ENCODE data around the gene MED9. TPM values are rescaled to one million over a fixed set of nuclear protein-coding genes. Genes with fewer than 3 reads are reported as not detected.

MED9 gene
- polyA plus RNA-seq, 2 donors = 6.7 to 8.6 TPM

GRCh38 chr17:17493249-17493985, 16.6 kb downstream of the MED9 start:
- 63 to 66% methylated on average over 15 of the region's 15 CpGs for WGBS, 2 donors
- Histone ChIP-seq H3K27me3 (ENCODE audit: control insufficient read depth in 1 of 2, insufficient read depth in 2 of 2, low read length in 2 of 2) (peaks cover 0 to 3% of the 10 kb centered on the region in 2 donors), H3K9me3 (ENCODE audit: control insufficient read depth in 2 of 2, insufficient read depth in 1 of 2, low read depth in 1 of 2, low read length in 1 of 2) (no peaks in the 10 kb centered on the region), H3K4me3 (ENCODE audit: low read depth in 1 of 2, low read length in 2 of 2) (no peak overlapping the region), H3K27ac (ENCODE audit: low read depth in 2 of 2, low read length in 1 of 2) (no peak overlapping the region), H3K4me1 (ENCODE audit: control insufficient read depth in 2 of 2, insufficient read depth in 2 of 2, low read length in 1 of 2) (peaks cover 3 to 11% of the 10 kb centered on the region in 2 donors), H3K36me3 (ENCODE audit: control insufficient read depth in 2 of 2, insufficient read depth in 2 of 2, low read length in 1 of 2) (peaks cover 11% of the 10 kb centered on the region in 2 donors)

- Histone ChIP-seq H3K27ac (ENCODE audit: low read depth in 2 of 2, low read length in 1 of 2) (no peak overlapping the region), H3K9me3 (ENCODE audit: control insufficient read depth in 2 of 2, insufficient read depth in 1 of 2, low read depth in 1 of 2, low read length in 1 of 2) (no peaks in the 10 kb centered on the region), H3K4me3 (ENCODE audit: low read depth in 1 of 2, low read length in 2 of 2) (no peak overlapping the region), H3K36me3 (ENCODE audit: control insufficient read depth in 2 of 2, insufficient read depth in 2 of 2, low read length in 1 of 2) (peaks cover 8 to 11% of the 10 kb centered on the region in 2 donors), H3K4me1 (ENCODE audit: control insufficient read depth in 2 of 2, insufficient read depth in 2 of 2, low read length in 1 of 2) (peaks cover 3 to 11% of the 10 kb centered on the region in 2 donors), H3K27me3 (ENCODE audit: control insufficient read depth in 1 of 2, insufficient read depth in 2 of 2, low read length in 2 of 2) (peaks cover 0 to 3% of the 10 kb centered on the region in 2 donors)
- 74 to 80% methylated on average over 5 of the region's 5 CpGs for WGBS, 2 donors
These were observed 17.2 kb downstream of the MED9 start for GRCh38 chr17:17493986-17494466.

- Histone ChIP-seq H3K36me3 (ENCODE audit: control insufficient read depth in 2 of 2, insufficient read depth in 2 of 2, low read length in 1 of 2) (peaks cover 8 to 11% of the 10 kb centered on the region in 2 donors), H3K4me3 (ENCODE audit: low read depth in 1 of 2, low read length in 2 of 2) (peak overlapping the region in 1 of 2 donors; percentile 54), H3K9me3 (ENCODE audit: control insufficient read depth in 2 of 2, insufficient read depth in 1 of 2, low read depth in 1 of 2, low read length in 1 of 2) (no peaks in the 10 kb centered on the region), H3K4me1 (ENCODE audit: control insufficient read depth in 2 of 2, insufficient read depth in 2 of 2, low read length in 1 of 2) (peaks cover 3 to 11% of the 10 kb centered on the region in 2 donors), H3K27me3 (ENCODE audit: control insufficient read depth in 1 of 2, insufficient read depth in 2 of 2, low read length in 2 of 2) (peaks cover 0 to 3% of the 10 kb centered on the region in 2 donors), H3K27ac (ENCODE audit: low read depth in 2 of 2, low read length in 1 of 2) (no peak overlapping the region)
- WGBS, 2 donors = 40 to 41% methylated on average over 14 of the region's 14 CpGs
These were observed 17.7 kb downstream of the MED9 start for GRCh38 chr17:17494499-17494869.

- WGBS, 2 donors = 2 to 4% methylated on average over 69 to 71 of the region's 71 CpGs
- Histone ChIP-seq H3K36me3 (ENCODE audit: control insufficient read depth in 2 of 2, insufficient read depth in 2 of 2, low read length in 1 of 2) (peaks cover 8 to 11% of the 10 kb centered on the region in 2 donors), H3K9me3 (ENCODE audit: control insufficient read depth in 2 of 2, insufficient read depth in 1 of 2, low read depth in 1 of 2, low read length in 1 of 2) (no peaks in the 10 kb centered on the region), H3K27me3 (ENCODE audit: control insufficient read depth in 1 of 2, insufficient read depth in 2 of 2, low read length in 2 of 2) (peaks cover 0 to 3% of the 10 kb centered on the region in 2 donors), H3K27ac (ENCODE audit: low read depth in 2 of 2, low read length in 1 of 2) (no peak overlapping the region), H3K4me1 (ENCODE audit: control insufficient read depth in 2 of 2, insufficient read depth in 2 of 2, low read length in 1 of 2) (peaks cover 3 to 11% of the 10 kb centered on the region in 2 donors), H3K4me3 (ENCODE audit: low read depth in 1 of 2, low read length in 2 of 2) (peak overlapping the region; percentile 54 to 60)
These were observed 18.2 kb downstream of the MED9 start for GRCh38 chr17:17494870-17495535.

GRCh38 chr17:17495536-17496188, 18.9 kb downstream of the MED9 start:
- H3K9me3 ChIP-seq (ENCODE audit: control insufficient read depth in 2 of 2, insufficient read depth in 1 of 2, low read depth in 1 of 2, low read length in 1 of 2) = no peaks in the 10 kb centered on the region
- H3K4me3 ChIP-seq (ENCODE audit: low read depth in 1 of 2, low read length in 2 of 2) = peak overlapping the region; percentile 54 to 60
- H3K27ac ChIP-seq (ENCODE audit: low read depth in 2 of 2, low read length in 1 of 2) = peak overlapping the region; percentile 17 to 30
- peaks cover 8 to 11% of the 10 kb centered on the region in 2 donors for H3K36me3 ChIP-seq (ENCODE audit: control insufficient read depth in 2 of 2, insufficient read depth in 2 of 2, low read length in 1 of 2)
- peaks cover 0 to 3% of the 10 kb centered on the region in 2 donors for H3K27me3 ChIP-seq (ENCODE audit: control insufficient read depth in 1 of 2, insufficient read depth in 2 of 2, low read length in 2 of 2)
- peaks cover 3 to 11% of the 10 kb centered on the region in 2 donors for H3K4me1 ChIP-seq (ENCODE audit: control insufficient read depth in 2 of 2, insufficient read depth in 2 of 2, low read length in 1 of 2)
- 2% methylated on average over 64 to 65 of the region's 65 CpGs for WGBS, 2 donors

- 1% methylated on average over 85 to 93 of the region's 93 CpGs for WGBS, 2 donors
- peak within 1 kb of the TSS; percentile 65 to 85 for H3K27ac ChIP-seq (ENCODE audit: low read depth in 2 of 2, low read length in 1 of 2)
- peaks cover 3 to 11% of the 10 kb centered on the region in 2 donors for H3K4me1 ChIP-seq (ENCODE audit: control insufficient read depth in 2 of 2, insufficient read depth in 2 of 2, low read length in 1 of 2)
These were observed 19.6 kb downstream of the MED9 start, which contains the start of gene RASD1 for GRCh38 chr17:17496189-17497064. Gene RASD1, minus strand, starts transcription at chr17:17496395. Its CDS starts 214 bp downstream, at chr17:17496181.

GRCh38 chr17:17497065-17497844, 20.5 kb downstream of the MED9 start:
- H3K27me3 ChIP-seq (ENCODE audit: control insufficient read depth in 1 of 2, insufficient read depth in 2 of 2, low read length in 2 of 2) = peaks cover 0 to 3% of the 10 kb centered on the region in 2 donors
- no peak overlapping the region for H3K4me3 ChIP-seq (ENCODE audit: low read depth in 1 of 2, low read length in 2 of 2)
- 38 to 40% methylated on average over 15 to 19 of the region's 19 CpGs for WGBS, 2 donors
- H3K4me1 ChIP-seq (ENCODE audit: control insufficient read depth in 2 of 2, insufficient read depth in 2 of 2, low read length in 1 of 2) = peaks cover 3 to 11% of the 10 kb centered on the region in 2 donors
- no peak overlapping the region for H3K27ac ChIP-seq (ENCODE audit: low read depth in 2 of 2, low read length in 1 of 2)
- no peaks in the 10 kb centered on the region for H3K9me3 ChIP-seq (ENCODE audit: control insufficient read depth in 2 of 2, insufficient read depth in 1 of 2, low read depth in 1 of 2, low read length in 1 of 2)
- no peaks in the 10 kb centered on the region for H3K36me3 ChIP-seq (ENCODE audit: control insufficient read depth in 2 of 2, insufficient read depth in 2 of 2, low read length in 1 of 2)

More at GRCh38 chr17:17496189-17497064, 19.6 kb downstream of the MED9 start, which contains the start of gene RASD1:
- H3K36me3 ChIP-seq (ENCODE audit: control insufficient read depth in 2 of 2, insufficient read depth in 2 of 2, low read length in 1 of 2) = peaks cover 5 to 6% of the 10 kb centered on the region in 2 donors
- no peaks in the 10 kb centered on the region for H3K9me3 ChIP-seq (ENCODE audit: control insufficient read depth in 2 of 2, insufficient read depth in 1 of 2, low read depth in 1 of 2, low read length in 1 of 2)
- H3K27me3 ChIP-seq (ENCODE audit: control insufficient read depth in 1 of 2, insufficient read depth in 2 of 2, low read length in 2 of 2) = peaks cover 0 to 3% of the 10 kb centered on the region in 2 donors
- H3K4me3 ChIP-seq (ENCODE audit: low read depth in 1 of 2, low read length in 2 of 2) = peak within 1 kb of the TSS; percentile 54 to 60

- Histone ChIP-seq H3K4me3 (ENCODE audit: low read depth in 1 of 2, low read length in 2 of 2) (no peak overlapping the region), H3K27ac (ENCODE audit: low read depth in 2 of 2, low read length in 1 of 2) (no peak overlapping the region), H3K27me3 (ENCODE audit: control insufficient read depth in 1 of 2, insufficient read depth in 2 of 2, low read length in 2 of 2) (peaks cover 0 to 3% of the 10 kb centered on the region in 2 donors), H3K36me3 (ENCODE audit: control insufficient read depth in 2 of 2, insufficient read depth in 2 of 2, low read length in 1 of 2) (no peaks in the 10 kb centered on the region), H3K4me1 (ENCODE audit: control insufficient read depth in 2 of 2, insufficient read depth in 2 of 2, low read length in 1 of 2) (peaks cover 3 to 11% of the 10 kb centered on the region in 2 donors), H3K9me3 (ENCODE audit: control insufficient read depth in 2 of 2, insufficient read depth in 1 of 2, low read depth in 1 of 2, low read length in 1 of 2) (no peaks in the 10 kb centered on the region)
- 90 to 94% methylated on average over 10 of the region's 10 CpGs for WGBS, 2 donors
These were observed 21.2 kb downstream of the MED9 start for GRCh38 chr17:17497845-17498520.

All from esophagus (tissue), 2 donors.